Heart left ventricle (tissue), 16 donors: Measurements from ENCODE around the gene NT5DC4. TPM values are rescaled to one million over a fixed set of nuclear protein-coding genes. Genes with fewer than 3 reads are reported as not detected.

Experiments
- ATAC-seq, 4 donors: fragments of 200-7000 bp; cut with Tn5 transposase; one replicate each; pipeline ENCODE4 v1.9.1; 2020 to 2022; ENCODE audit warnings: moderate library complexity in 4 of 4, mild to moderate bottlenecking in 3 of 4, moderate number of reproducible peaks in 1 of 4
- DNase-seq, 5 donors: peaks; one replicate each; pipeline ENCODE4 v3.0.0-alpha.2; 2020
- H3K27ac ChIP-seq, 12 donors: fragments of 200-600 bp; sonication (generic) in 4 of 12; one replicate each; pipeline versions ENCODE4 v1.5.0 to v1.8.0; 2016 to 2022; ENCODE audit warnings: mild to moderate bottlenecking in 2 of 12
- H3K27me3 ChIP-seq, 9 donors: fragments of 200-600 bp; sonication (generic) in 2 of 9; one replicate each; pipeline versions ENCODE4 v1.5.1 to v1.8.0; 2016 to 2022; ENCODE audit warnings: mild to moderate bottlenecking in 3 of 9
- H3K36me3 ChIP-seq, 9 donors: fragments of 200-600 bp; sonication (generic) in 2 of 9; one replicate each; pipeline versions ENCODE4 v1.5.0 to v1.8.0; 2018 to 2022; ENCODE audit warnings: mild to moderate bottlenecking in 2 of 9
- H3K4me1 ChIP-seq, 12 donors: fragments of 200-600 bp; sonication (generic) in 4 of 12; one replicate each; pipeline versions ENCODE4 v1.5.0 to v1.8.0; 2016 to 2022; ENCODE audit warnings: mild to moderate bottlenecking in 3 of 12
- H3K4me3 ChIP-seq, 12 donors: fragments of 200-600 bp; sonication (generic) in 4 of 12; one replicate each; pipeline versions ENCODE4 v1.5.0 to v1.8.0; 2017 to 2022; ENCODE audit warnings: mild to moderate bottlenecking in 9 of 12, moderate library complexity in 4 of 12
- H3K9me3 ChIP-seq, 12 donors: fragments of 200-600 bp; sonication (generic) in 4 of 12; one replicate each; pipeline versions ENCODE4 v1.5.0 to v1.8.0; 2016 to 2022; ENCODE audit warnings: mild to moderate bottlenecking in 1 of 12
- POLR2A ChIP-seq, 2 donors: fragments of 450-650 bp; IDR thresholded peaks; one replicate each; pipeline ENCODE4 v1.6.1; 2017; ENCODE audit warnings: antibody characterized with exemption in 2 of 2, mild to moderate bottlenecking in 2 of 2, moderate library complexity in 2 of 2
- WGBS, 4 donors: extraction: QIAGEN DNeasy Blood & Tissue Kit in 2 of 4; methylation state at CpG; one replicate each; pipeline versions ENCODE4 v1.1.5 to v1.1.7; 2013 to 2018; 5-methylcytosine and 5-hydroxymethylcytosine counted together
- intact Hi-C, 10 donors: fragments of 100-400 bp; cut with DNase I; formaldehyde crosslinking; loops; one replicate each; pipeline versions ENCODE4 v1.11.1 to v1.14.2; 2022
- polyA plus RNA-seq, 2 donors: library from polyadenylated mRNA; stranded (reverse); fragments of 200-250 nt; gene quantifications; one replicate each; pipeline ENCODE4 v1.2.3, GENCODE V29; 2013
- total RNA-seq, 9 donors: library from RNA; depleted of rRNA in 2 of 9; stranded (reverse); fragments of >200 nt in 2 of 9; fragmentation: NEBNext Ultra II Directional in 3 of 9; extraction: Animal tissue kit (Norgen Biotek cat#: 25700) in 3 of 9; gene quantifications; one replicate each; pipeline versions ENCODE4 v1.1.0 to v1.2.4, GENCODE V29; 2016 to 2023
- TF ChIP-seq, protein P1 (sequence below), 12 donors: fragments of 200-600 bp; sonication (generic) in 4 of 12; IDR thresholded peaks; one replicate each; pipeline versions ENCODE4 v1.5.0 to v1.8.0; 2018 to 2022; ENCODE audit warnings: antibody characterized with exemption in 12 of 12, mild to moderate bottlenecking in 5 of 12
- donor health status: ischemic (EF 13 %, LVEDD 7.1; RV severe dilation, severe dysfunction).
- donor health status: healthy with polysubstance abuse.
- donor health status: DM: no; HTN: yes; CAD: no.
- donor health status: DM: no; HTN: no; CAD: no.
- donor health status: ischemic (EF 25% LVEDD 6.9; RV normal size, moderate dysfunction).
- donor health status: ischemic (EF 25% LVEDD 5.7; RV mildly dilated, moderate dysfunction).
- donor health status: healthy.
- donor health status: DM: yes; HTN: yes; CAD: no.
- donor health status: ischemic (EF 35%, LVEDD 5.7; RV mildly dilated, moderate dysfunction).
- donor health status: nonischemic (EF 11% LVEDD 7.7; RV severe dilation, severe dysfunction).
- donor health status: DM: yes; HTN: yes; CAD: no.
- donor health status: PGD.
- donor health status: ischemic (EF 29% LVEDD 5.4; RV normal size, mild dysfunction).
- donor health status: nonischemic (EF 23%, LVEDD 6.1; RV moderate dilation, normal function).

The NT5DC4 gene
- total and polyA plus RNA-seq, 11 donors = 0.16 TPM; not detected in 10

DNA sequence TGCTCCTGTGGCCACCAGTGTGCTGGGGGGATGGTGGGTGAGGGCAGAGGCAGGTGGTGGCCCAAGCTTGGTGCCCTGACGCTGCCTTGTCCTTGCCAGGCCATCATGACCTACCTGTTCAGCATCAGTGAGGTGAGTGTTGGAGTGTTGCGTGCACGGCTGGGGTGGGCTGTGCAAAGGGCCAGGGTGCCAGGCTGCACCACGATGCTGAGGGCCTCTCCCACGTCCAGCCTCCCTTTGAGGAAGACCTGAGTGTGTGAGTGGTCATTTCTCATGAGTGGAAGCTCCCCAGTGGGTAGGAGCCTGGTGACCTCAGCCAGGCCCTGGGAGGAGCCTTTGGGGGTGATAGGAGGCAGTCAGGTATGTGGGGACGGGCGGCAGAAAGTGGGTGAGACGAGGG lies 3.2 kb downstream of the NT5DC4 start:
- Histone ChIP-seq H3K4me1 (peaks cover 0 to 23% (median 1%) of the 10 kb centered on the region in 12 donors), H3K27me3 (peaks cover 0 to 13% (median 0%) of the 10 kb centered on the region in 9 donors), H3K9me3 (no peaks in the 10 kb centered on the region), H3K27ac (no peak overlapping the region), H3K4me3 (no peak overlapping the region), H3K36me3 (no peaks in the 10 kb centered on the region)
- 94 to 96% (median 96%) methylated on average over 3 to 8 of the region's 8 CpGs for WGBS, 4 donors
- no peak for TF ChIP-seq POLR2A (IDR thresholded peaks at IDR 0.05)
- TF ChIP-seq, protein P1, sequence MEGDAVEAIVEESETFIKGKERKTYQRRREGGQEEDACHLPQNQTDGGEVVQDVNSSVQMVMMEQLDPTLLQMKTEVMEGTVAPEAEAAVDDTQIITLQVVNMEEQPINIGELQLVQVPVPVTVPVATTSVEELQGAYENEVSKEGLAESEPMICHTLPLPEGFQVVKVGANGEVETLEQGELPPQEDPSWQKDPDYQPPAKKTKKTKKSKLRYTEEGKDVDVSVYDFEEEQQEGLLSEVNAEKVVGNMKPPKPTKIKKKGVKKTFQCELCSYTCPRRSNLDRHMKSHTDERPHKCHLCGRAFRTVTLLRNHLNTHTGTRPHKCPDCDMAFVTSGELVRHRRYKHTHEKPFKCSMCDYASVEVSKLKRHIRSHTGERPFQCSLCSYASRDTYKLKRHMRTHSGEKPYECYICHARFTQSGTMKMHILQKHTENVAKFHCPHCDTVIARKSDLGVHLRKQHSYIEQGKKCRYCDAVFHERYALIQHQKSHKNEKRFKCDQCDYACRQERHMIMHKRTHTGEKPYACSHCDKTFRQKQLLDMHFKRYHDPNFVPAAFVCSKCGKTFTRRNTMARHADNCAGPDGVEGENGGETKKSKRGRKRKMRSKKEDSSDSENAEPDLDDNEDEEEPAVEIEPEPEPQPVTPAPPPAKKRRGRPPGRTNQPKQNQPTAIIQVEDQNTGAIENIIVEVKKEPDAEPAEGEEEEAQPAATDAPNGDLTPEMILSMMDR (IDR thresholded peaks at IDR 0.05) = no peak
- ATAC-seq (no peak), DNase-seq (no peak)
- intact Hi-C loops = loop anchor here in 3 of 10 donors (2.0 to 5.0 kb wide), 3 partner anchors 121 to 127 kb away; no protein-coding TSS in a partner anchor

DNA sequence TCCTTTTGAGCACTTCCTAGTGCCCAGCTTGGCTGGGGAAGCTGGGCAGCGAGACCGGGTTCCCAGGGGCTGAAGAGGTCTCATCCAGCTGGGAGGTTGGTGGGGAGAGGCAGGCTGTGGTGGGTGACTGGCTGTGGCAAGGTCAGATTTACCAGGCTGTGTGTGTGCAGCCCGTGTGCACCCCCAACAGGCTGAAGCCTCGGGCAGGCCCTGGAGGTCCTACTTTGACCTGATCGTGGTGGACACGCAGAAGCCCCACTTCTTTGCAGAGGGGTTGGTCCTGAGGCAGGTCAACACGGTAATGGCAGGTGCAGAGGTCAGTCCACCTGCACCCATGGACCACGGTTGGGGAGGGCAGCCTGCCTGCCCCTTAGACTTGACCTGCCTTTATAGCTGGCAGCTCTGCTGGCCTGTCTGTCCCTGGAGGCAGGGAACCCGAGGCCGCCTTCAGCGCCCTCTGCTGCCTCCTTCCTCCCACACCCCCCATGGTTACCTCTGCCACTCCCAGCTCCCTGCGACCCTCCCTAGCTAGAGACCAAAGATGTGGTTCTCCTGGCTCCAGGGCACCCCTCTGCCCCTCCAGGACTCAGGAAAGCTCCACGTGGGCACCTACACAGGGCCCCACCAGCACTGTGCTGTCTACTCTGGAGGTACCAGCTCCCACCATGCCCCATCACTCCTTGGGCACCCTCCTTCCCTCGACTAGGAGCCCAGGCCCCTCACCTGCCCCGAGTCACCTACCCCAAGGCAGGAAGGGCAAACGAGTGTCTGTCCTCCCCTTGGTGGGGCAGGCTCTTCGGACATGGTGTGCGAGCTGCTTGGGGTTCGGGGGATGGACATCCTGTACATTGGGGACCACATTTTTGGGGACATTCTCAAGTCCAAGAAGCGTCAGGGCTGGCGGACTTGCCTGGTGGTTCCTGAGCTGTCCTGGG lies 4.0 kb downstream of the NT5DC4 start:
- intact Hi-C loops = loop anchor here in 5 of 10 donors (2.0 to 5.0 kb wide), 5 partner anchors 98 to 128 kb away; no protein-coding TSS in a partner anchor
- Histone ChIP-seq H3K36me3 (no peaks in the 10 kb centered on the region), H3K4me1 (peaks cover 0 to 31% (median 1%) of the 10 kb centered on the region in 12 donors), H3K9me3 (no peaks in the 10 kb centered on the region), H3K4me3 (no peak overlapping the region), H3K27ac (no peak overlapping the region), H3K27me3 (peaks cover 0 to 16% (median 0%) of the 10 kb centered on the region in 9 donors)
- WGBS, 4 donors = 84 to 89% (median 86%) methylated on average over 15 to 21 of the region's 21 CpGs
- TF ChIP-seq POLR2A (IDR thresholded peaks at IDR 0.05) = no peak
- TF ChIP-seq, protein P1 (IDR thresholded peaks at IDR 0.05) = peak in 1 of 12 donors; percentile 17
- ATAC-seq = no peak
- no peak for DNase-seq

DNA sequence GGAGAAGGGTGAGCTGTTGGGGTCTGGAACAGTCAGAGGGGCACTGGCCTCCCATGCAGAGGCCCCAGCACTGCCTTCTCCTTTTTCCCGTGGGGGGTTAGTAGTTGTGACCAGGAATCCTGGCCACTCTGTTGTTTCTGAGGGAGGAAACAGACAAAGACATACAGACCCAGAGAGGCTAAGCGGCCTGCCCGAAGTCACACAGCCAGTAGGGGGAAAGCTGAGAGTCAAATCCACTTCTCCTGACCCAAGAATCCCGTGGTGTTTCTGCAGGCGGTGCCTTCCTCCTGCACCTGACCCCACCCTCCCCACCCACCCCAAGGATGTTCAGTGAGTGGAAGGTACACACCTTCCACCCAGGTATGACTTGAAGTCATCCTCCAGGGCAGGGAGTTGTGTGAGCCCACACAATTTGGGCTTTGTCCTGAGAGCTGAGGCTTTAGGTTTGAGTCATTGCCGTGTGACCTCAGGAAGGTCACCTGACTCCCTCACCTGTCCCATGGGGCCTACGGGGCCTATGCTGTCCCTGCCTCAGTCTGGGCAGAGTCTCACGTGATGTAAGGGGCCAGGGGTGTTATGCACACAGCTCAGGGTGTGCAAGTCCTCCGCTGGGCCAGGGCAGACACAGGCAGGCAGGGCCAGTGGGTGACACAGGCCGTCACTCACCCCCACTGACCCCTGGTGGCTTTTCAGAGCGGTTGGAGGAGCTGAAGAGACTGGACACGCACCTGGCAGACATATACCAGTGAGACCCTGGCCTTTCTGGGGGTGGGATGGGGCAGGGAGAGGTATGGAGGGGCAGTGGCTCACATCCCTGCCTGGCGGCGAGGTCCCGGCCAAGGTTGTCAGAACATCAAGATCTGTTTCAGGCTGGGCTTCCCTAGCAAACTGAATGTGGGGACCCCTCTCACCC lies 5.0 kb downstream of the NT5DC4 start:
- Histone ChIP-seq H3K4me3 (no peak overlapping the region), H3K27me3 (peaks cover 0 to 16% (median 0%) of the 10 kb centered on the region in 9 donors), H3K36me3 (no peaks in the 10 kb centered on the region), H3K27ac (no peak overlapping the region), H3K4me1 (peaks cover 0 to 23% (median 1%) of the 10 kb centered on the region in 12 donors), H3K9me3 (no peaks in the 10 kb centered on the region)
- ATAC-seq = no peak
- 87 to 91% (median 89%) methylated on average over 6 to 15 of the region's 15 CpGs for WGBS, 4 donors
- intact Hi-C loops = loop anchor here (1.0 to 5.0 kb wide), 11 partner anchors 98 to 129 kb away; no protein-coding TSS in a partner anchor
- no peak for DNase-seq
- TF ChIP-seq, protein P1 (IDR thresholded peaks at IDR 0.05) = no peak
- no peak for TF ChIP-seq POLR2A (IDR thresholded peaks at IDR 0.05)
